GM12875 (cell line): ENCODE results near the gene DIDO1.

ENCODE experiments used
- H3K4me3 ChIP-seq: one replicate; pipeline ENCODE4 v1.5.1; 2011; ENCODE audit warnings: low read depth, low read length, control low read depth
- TF ChIP-seq, protein P1 (sequence below): IDR thresholded peaks from 2 replicates; pipeline ENCODE4 v1.5.1; 2011; ENCODE audit warnings: low read depth, mild to moderate bottlenecking, control low read depth, inconsistent platforms, low read length, moderate library complexity, borderline replicate concordance; ENCODE audit not compliant: insufficient read depth

Gene DIDO1

GRCh38 chr20:62835931-62836861 lies 90.1 kb downstream of the DIDO1 start:
- TF ChIP-seq, protein P1, sequence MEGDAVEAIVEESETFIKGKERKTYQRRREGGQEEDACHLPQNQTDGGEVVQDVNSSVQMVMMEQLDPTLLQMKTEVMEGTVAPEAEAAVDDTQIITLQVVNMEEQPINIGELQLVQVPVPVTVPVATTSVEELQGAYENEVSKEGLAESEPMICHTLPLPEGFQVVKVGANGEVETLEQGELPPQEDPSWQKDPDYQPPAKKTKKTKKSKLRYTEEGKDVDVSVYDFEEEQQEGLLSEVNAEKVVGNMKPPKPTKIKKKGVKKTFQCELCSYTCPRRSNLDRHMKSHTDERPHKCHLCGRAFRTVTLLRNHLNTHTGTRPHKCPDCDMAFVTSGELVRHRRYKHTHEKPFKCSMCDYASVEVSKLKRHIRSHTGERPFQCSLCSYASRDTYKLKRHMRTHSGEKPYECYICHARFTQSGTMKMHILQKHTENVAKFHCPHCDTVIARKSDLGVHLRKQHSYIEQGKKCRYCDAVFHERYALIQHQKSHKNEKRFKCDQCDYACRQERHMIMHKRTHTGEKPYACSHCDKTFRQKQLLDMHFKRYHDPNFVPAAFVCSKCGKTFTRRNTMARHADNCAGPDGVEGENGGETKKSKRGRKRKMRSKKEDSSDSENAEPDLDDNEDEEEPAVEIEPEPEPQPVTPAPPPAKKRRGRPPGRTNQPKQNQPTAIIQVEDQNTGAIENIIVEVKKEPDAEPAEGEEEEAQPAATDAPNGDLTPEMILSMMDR: no peak
- no peak overlapping the region for H3K4me3 ChIP-seq

DNA sequence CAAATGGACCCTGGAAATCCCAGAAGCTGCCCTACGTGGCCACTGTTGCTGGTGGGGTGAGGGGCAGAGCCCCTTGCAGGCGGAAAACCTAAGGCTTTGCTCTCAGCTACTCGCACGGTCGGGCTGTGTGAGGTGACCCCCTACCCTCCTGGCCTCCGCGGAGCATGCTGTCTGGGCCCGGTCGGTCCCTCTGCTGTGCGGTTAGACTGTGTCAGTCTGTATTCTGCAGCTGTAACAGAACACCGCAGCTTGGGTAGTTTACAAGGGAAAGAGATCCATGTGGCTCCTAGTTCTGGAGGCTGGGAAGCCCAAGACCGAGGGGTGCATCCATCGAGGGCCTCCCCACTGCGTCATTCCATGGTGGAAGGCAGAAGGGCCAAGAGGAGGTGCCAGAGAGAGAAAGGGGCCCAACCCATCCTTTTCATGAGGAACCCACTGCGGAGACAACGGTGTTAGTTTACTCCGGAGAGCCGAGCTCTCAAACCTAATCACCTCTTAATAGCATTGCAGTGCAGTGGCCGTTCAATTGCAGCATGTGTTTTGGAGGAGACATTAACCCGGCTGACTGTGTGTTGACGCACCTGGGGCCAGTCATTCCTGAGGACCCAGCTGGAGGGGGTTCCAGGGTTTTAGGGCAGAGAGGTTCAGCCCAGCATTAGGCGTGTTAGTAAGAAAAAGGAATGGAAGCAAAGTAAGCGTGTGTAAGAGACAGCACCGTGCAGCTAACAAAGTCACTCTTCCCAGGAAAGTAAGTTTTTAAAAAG lies 91.2 kb downstream of the DIDO1 start:
- TF ChIP-seq, protein P1: no peak
- H3K4me3 ChIP-seq: no peak overlapping the region

GRCh38 chr20:62832951-62833391 lies 93.3 kb downstream of the DIDO1 start:
- H3K4me3 ChIP-seq: no peak overlapping the region
- TF ChIP-seq, protein P1: no peak

DNA sequence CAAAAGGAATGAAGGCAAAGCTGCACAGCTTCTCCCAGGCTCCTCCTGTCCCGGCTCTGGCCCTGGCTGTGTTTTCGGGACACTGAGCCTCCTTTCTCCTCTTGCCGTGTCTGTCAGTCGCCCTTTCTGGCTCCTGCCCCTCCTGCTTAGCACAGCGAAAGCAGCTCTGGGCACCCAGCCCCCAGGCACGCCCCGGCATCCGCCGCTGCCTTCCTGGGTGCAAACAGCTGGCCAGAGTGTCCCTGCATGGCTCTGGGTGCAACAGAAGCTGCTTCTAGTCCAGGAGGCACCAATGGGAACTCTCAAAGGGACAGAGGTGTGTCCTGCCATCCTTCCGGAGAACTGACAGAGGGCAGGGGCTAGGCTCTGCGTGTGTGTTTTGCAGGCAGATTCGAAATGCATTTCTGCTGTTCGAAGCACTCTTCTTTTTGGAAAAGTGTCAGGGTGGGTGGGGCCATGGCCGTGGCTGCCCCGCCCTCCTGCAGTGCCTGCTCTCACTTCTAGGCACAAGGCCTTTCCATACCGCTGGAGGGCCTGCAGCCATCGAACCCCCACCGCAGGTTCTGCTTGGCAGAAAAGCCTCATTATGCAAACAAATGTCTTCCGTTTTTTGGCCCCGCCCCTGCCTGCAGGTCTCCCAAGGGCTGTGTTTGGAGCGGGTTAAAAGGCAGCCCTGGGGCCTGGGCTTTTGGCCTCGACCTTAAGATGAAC lies 93.9 kb downstream of the DIDO1 start:
- TF ChIP-seq, protein P1: no peak
- H3K4me3 ChIP-seq: no peak overlapping the region

GRCh38 chr20:62831854-62832211 lies 94.5 kb downstream of the DIDO1 start:
- no peak overlapping the region for H3K4me3 ChIP-seq

DNA sequence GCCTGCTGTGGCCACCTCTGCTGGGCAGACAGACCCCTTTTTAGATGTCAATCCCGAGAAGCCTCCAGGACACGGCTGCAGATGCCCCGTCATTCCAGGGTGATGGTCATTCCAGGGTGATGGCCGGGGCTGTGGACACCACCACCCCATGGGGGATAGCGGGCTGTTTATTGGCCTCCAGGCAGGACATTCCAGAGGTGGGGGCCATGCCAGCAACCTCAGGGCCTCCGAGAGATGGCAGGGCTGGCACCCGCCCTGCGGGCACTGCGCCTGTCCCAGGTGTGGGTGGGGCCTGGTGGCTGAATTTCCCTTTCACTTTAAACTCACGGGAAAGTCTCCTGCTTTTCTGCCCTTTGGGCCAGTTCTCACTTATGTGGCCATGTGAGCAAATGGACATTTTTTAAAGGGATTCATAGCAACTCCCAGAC lies 94.9 kb downstream of the DIDO1 start:
- TF ChIP-seq, protein P1: no peak
- no peak overlapping the region for H3K4me3 ChIP-seq

More at GRCh38 chr20:62831854-62832211, 94.5 kb downstream of the DIDO1 start:
- TF ChIP-seq, protein P1: no peak
